ENCODE data around the gene RRP36. TPM values are rescaled to one million over a fixed set of nuclear protein-coding genes. Genes with fewer than 3 reads are reported as not detected.
A peak's percentile ranks its signal among the peaks of the same experiment; 100 is the strongest.

RRP36 gene
- total RNA-seq, 1 donor from 2014 or later, result 89.1 TPM

GRCh38 chr6:43012364-43012763 lies 9.1 kb upstream of the RRP36 start:
- DNase-seq (ENCODE audit: low read depth, low spot score), result no peak
- H3K4me3 Mint-ChIP-seq, result peak overlapping the region; percentile 97
- peaks cover 3% of the 10 kb centered on the region for H3K36me3 Mint-ChIP-seq (ENCODE audit: low read depth)
- peaks cover 30% of the 10 kb centered on the region for H3K4me1 Mint-ChIP-seq
- H3K27ac Mint-ChIP-seq (ENCODE audit: unreplicated experiment), result peak overlapping the region; percentile 59
- no peaks in the 10 kb centered on the region for H3K9me3 Mint-ChIP-seq
- TF ChIP-seq CTCF (conservative IDR thresholded peaks at IDR 0.05), result no peak
- no peaks in the 10 kb centered on the region for H3K27me3 Mint-ChIP-seq (ENCODE audit: low read depth)

GRCh38 chr6:43013097-43013842 lies 8.2 kb upstream of the RRP36 start:
- no peak for TF ChIP-seq CTCF (conservative IDR thresholded peaks at IDR 0.05)
- Mint-ChIP-seq H3K4me1 (peaks cover 30% of the 10 kb centered on the region), H3K9me3 (no peaks in the 10 kb centered on the region), H3K36me3 (ENCODE audit: low read depth) (no peaks in the 10 kb centered on the region), H3K27me3 (ENCODE audit: low read depth) (no peaks in the 10 kb centered on the region), H3K27ac (ENCODE audit: unreplicated experiment) (peak overlapping the region; percentile 87), H3K4me3 (peak overlapping the region; percentile 97)
- no peak for DNase-seq (ENCODE audit: low read depth, low spot score)

- Mint-ChIP-seq H3K36me3 (ENCODE audit: low read depth) (peaks cover under 1% of the 10 kb centered on the region), H3K9me3 (no peaks in the 10 kb centered on the region), H3K4me3 (peak within 1 kb of the TSS; percentile 97), H3K4me1 (peaks cover 30% of the 10 kb centered on the region), H3K27ac (ENCODE audit: unreplicated experiment) (peak within 1 kb of the TSS; percentile 96), H3K27me3 (ENCODE audit: low read depth) (no peaks in the 10 kb centered on the region)
- no peak for TF ChIP-seq CTCF (conservative IDR thresholded peaks at IDR 0.05)
- DNase-seq (ENCODE audit: low read depth, low spot score), result peak; percentile 96
Observed at GRCh38 chr6:43013843-43014433, 7.5 kb upstream of the RRP36 start, which contains the start of the genes KLHDC3 and MEA1. Gene KLHDC3, plus strand, starts transcription at chr6:43014249. Its CDS starts 2,944 bp downstream, at chr6:43017193. Gene MEA1, minus strand, starts transcription at chr6:43013946. Its CDS starts 133 bp downstream, at chr6:43013813.

GRCh38 chr6:43014434-43014909 lies 7.0 kb upstream of the RRP36 start:
- TF ChIP-seq CTCF (conservative IDR thresholded peaks at IDR 0.05), result no peak

GRCh38 chr6:43016176-43016942 lies 5.1 kb upstream of the RRP36 start:
- Mint-ChIP-seq H3K27me3 (ENCODE audit: low read depth) (no peaks in the 10 kb centered on the region), H3K9me3 (no peaks in the 10 kb centered on the region), H3K27ac (ENCODE audit: unreplicated experiment) (peak overlapping the region; percentile 52), H3K4me1 (peaks cover 30% of the 10 kb centered on the region), H3K36me3 (ENCODE audit: low read depth) (peaks cover 4% of the 10 kb centered on the region), H3K4me3 (peak overlapping the region; percentile 84)
- DNase-seq (ENCODE audit: low read depth, low spot score), result no peak
- TF ChIP-seq CTCF (conservative IDR thresholded peaks at IDR 0.05), result no peak

More at GRCh38 chr6:43014434-43014909, 7.0 kb upstream of the RRP36 start:
- no peaks in the 10 kb centered on the region for H3K27me3 Mint-ChIP-seq (ENCODE audit: low read depth)
- H3K36me3 Mint-ChIP-seq (ENCODE audit: low read depth), result peaks cover 4% of the 10 kb centered on the region
- H3K4me3 Mint-ChIP-seq, result peak overlapping the region; percentile 97
- no peak for DNase-seq (ENCODE audit: low read depth, low spot score)
- H3K4me1 Mint-ChIP-seq, result peaks cover 30% of the 10 kb centered on the region
- no peaks in the 10 kb centered on the region for H3K9me3 Mint-ChIP-seq
- peak overlapping the region; percentile 96 for H3K27ac Mint-ChIP-seq (ENCODE audit: unreplicated experiment)
